PC-9 (cell line): ENCODE measurements around the gene SNTG2. TPM values are rescaled to one million over a fixed set of nuclear protein-coding genes. Genes with fewer than 3 reads are reported as not detected.
A peak's percentile ranks its signal among the peaks of the same experiment; 100 is the strongest.

Experiments
- BruUV-seq: library from RNA; stranded (reverse); fragments of 400-500 nt; replicated peaks from 2 replicates; lab custom pipeline; 2021; lab: Mats Ljungman, UMichigan
- CTCF ChIA-PET: fragments of 300-600 bp; sonication (Branson Sonifier 250); formaldehyde crosslinking; loops from one replicate; lab custom pipeline; 2022; ENCODE audit warnings: antibody characterized with exemption; lab: Charles Lee
- POLR2A ChIA-PET: fragments of 300-600 bp; sonication (Branson Sonifier 250); formaldehyde crosslinking; loops from one replicate; lab custom pipeline; 2022; ENCODE audit warnings: antibody characterized with exemption; ENCODE audit not compliant: unreplicated experiment; lab: Charles Lee
- DNase-seq, 2 experiments: peaks; one replicate each; pipeline versions ENCODE4 v3.0.0 to v3.0.0-alpha.2; 2015 to 2022; ENCODE audit warnings: mixed read lengths in 1 of 2
- H2AFZ ChIP-seq: fragments of 200-600 bp; sonication (generic); 2 replicates; pipeline ENCODE4 v1.8.1; 2017; ENCODE audit warnings: antibody characterized with exemption
- H3F3A ChIP-seq: fragments of 200-600 bp; sonication (generic); 2 replicates; pipeline ENCODE4 v1.8.1; 2017; ENCODE audit warnings: antibody characterized with exemption, mild to moderate bottlenecking, low read depth; ENCODE audit not compliant: insufficient read depth
- H3K27ac ChIP-seq: fragments of 200-600 bp; sonication (generic); 2 replicates; pipeline ENCODE4 v1.6.1; 2016; ENCODE audit warnings: mixed run types
- H3K27me3 ChIP-seq: fragments of 200-600 bp; sonication (generic); 2 replicates; pipeline ENCODE4 v1.6.1; 2016; ENCODE audit warnings: low read depth, mixed run types; ENCODE audit not compliant: insufficient read depth
- H3K36me3 ChIP-seq: fragments of 200-600 bp; sonication (generic); 2 replicates; pipeline ENCODE4 v1.6.1; 2016; ENCODE audit warnings: low read depth, mixed run types
- H3K4me1 ChIP-seq: fragments of 200-600 bp; sonication (generic); replicated peaks from 2 replicates; pipeline ENCODE4 v1.6.1; 2016; ENCODE audit warnings: mixed run types; ENCODE audit not compliant: insufficient read depth
- H3K4me2 ChIP-seq: fragments of 200-600 bp; sonication (generic); 2 replicates; pipeline ENCODE4 v1.6.1; 2017; ENCODE audit warnings: mixed run types
- H3K4me3 ChIP-seq: fragments of 200-600 bp; sonication (generic); 2 replicates; pipeline ENCODE4 v1.6.1; 2016; ENCODE audit warnings: mixed run types
- H3K79me2 ChIP-seq: fragments of 200-600 bp; sonication (generic); 2 replicates; pipeline ENCODE4 v1.6.1; 2017; ENCODE audit warnings: low read depth, mixed run types
- H3K9me2 ChIP-seq: fragments of 200-600 bp; sonication (generic); 2 replicates; pipeline ENCODE4 v1.8.1; 2017; ENCODE audit warnings: mild to moderate bottlenecking; ENCODE audit not compliant: insufficient read depth
- H3K9me3 ChIP-seq: fragments of 200-600 bp; sonication (generic); 2 replicates; pipeline ENCODE4 v1.8.1; 2016; ENCODE audit warnings: low read depth; ENCODE audit not compliant: insufficient read depth
- H4K20me1 ChIP-seq: fragments of 200-600 bp; sonication (generic); 2 replicates; pipeline ENCODE4 v1.8.1; 2017; ENCODE audit not compliant: insufficient read depth
- CTCF ChIP-seq: fragments of 200-600 bp; sonication (generic); conservative IDR thresholded peaks from 2 replicates; pipeline ENCODE4 v1.6.1; 2017; ENCODE audit warnings: mixed run types, antibody characterized with exemption, mild to moderate bottlenecking, moderate library complexity
- EZH2 ChIP-seq: fragments of 200-600 bp; sonication (generic); IDR thresholded peaks from 2 replicates; pipeline ENCODE4 v1.8.0; 2017; ENCODE audit warnings: antibody characterized with exemption, low read depth
- intact Hi-C: fragments of 100-400 bp; cut with micrococcal nuclease; formaldehyde crosslinking; loops from one replicate; pipeline ENCODE4 v1.10.0; 2022; ENCODE audit not compliant: unreplicated experiment
- total RNA-seq: library from RNA; stranded (reverse); gene quantifications from 2 replicates; pipeline ENCODE4 v1.2.3, GENCODE V29; 2021

SNTG2 gene
- total RNA-seq, 1 experiment from 2014 or later: not detected

DNA sequence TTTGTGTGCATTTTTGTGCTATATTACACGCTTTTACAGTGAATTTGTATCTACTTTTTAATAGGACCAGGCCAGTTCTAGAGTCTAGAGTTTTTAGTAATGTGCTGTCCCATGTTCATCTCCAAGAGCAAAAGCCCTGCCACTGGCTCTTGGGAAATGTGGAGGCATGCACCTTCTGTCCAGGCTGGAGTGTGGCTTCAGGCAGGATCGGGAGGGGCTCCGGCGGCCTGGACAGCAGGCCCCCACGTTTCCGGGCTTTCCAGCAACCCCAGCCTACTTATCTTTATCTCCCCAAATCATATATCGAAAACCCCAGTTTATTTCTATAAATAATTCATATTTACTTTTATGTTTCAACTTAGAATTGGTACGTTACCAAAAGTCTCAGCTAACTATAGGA is 78.2 kb downstream of the SNTG2 start:
- no peaks in the 10 kb centered on the region for H3K79me2 ChIP-seq
- H3K9me2 ChIP-seq: no peaks in the 10 kb centered on the region
- ChIA-PET POLR2A (no interaction called here), CTCF (no interaction called here)
- H3K4me2 ChIP-seq: no peak overlapping the region
- H4K20me1 ChIP-seq: no peaks in the 10 kb centered on the region
- TF ChIP-seq EZH2: no peak
- no peak for TF ChIP-seq CTCF
- H2AFZ ChIP-seq: no peak overlapping the region
- no peaks in the 10 kb centered on the region for H3K36me3 ChIP-seq
- peaks cover 59% of the 10 kb centered on the region for H3K27me3 ChIP-seq
- intact Hi-C loops: no loop called here
- H3K4me1 ChIP-seq: 0 out of 2 replicates have a peak, but pooled peaks cover 4% of the 10 kb centered on the region
- BruUV-seq: no TSS peak
- no peak overlapping the region for H3K27ac ChIP-seq
- no peak for DNase-seq
- H3K4me3 ChIP-seq: no peak overlapping the region
- H3F3A ChIP-seq: no peaks in the 10 kb centered on the region
- H3K9me3 ChIP-seq: no peaks in the 10 kb centered on the region

DNA sequence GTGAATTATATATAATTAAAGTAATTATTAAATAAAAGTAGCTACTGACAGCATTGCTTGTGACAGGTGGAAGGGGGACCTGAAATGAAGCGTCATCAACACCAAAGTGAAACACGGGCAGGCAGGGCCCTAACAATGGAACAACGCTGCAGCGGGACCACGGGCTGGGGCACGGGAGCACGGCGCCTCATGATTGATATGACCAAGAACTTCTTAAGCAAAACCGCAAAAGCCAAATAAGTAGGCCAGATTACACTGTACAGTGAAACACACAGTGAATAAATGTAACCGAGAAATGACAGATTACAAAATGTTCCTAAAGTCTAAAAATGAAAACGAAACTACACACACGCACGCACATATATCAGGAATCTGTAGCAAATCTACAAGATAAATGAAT is 81.4 kb downstream of the SNTG2 start:
- H3K36me3 ChIP-seq: no peaks in the 10 kb centered on the region
- no TSS peak for BruUV-seq
- H3K4me3 ChIP-seq: peak overlapping the region; percentile 55
- ChIA-PET POLR2A (no interaction called here), CTCF (no interaction called here)
- H3K4me1 ChIP-seq: 0 out of 2 replicates have a peak, but pooled peaks cover 4% of the 10 kb centered on the region
- H3K79me2 ChIP-seq: no peaks in the 10 kb centered on the region
- peaks cover 48% of the 10 kb centered on the region for H3K27me3 ChIP-seq
- H3K27ac ChIP-seq: no peak overlapping the region
- H2AFZ ChIP-seq: peak overlapping the region; percentile 61; the same call in 1 of the 2 replicates
- TF ChIP-seq CTCF: no peak
- no peak for TF ChIP-seq EZH2
- H3K9me2 ChIP-seq: no peaks in the 10 kb centered on the region
- DNase-seq: no peak
- H3K4me2 ChIP-seq: peak overlapping the region; percentile 79
- H4K20me1 ChIP-seq: no peaks in the 10 kb centered on the region
- no peaks in the 10 kb centered on the region for H3F3A ChIP-seq
- no peaks in the 10 kb centered on the region for H3K9me3 ChIP-seq
- intact Hi-C loops: no loop called here

DNA sequence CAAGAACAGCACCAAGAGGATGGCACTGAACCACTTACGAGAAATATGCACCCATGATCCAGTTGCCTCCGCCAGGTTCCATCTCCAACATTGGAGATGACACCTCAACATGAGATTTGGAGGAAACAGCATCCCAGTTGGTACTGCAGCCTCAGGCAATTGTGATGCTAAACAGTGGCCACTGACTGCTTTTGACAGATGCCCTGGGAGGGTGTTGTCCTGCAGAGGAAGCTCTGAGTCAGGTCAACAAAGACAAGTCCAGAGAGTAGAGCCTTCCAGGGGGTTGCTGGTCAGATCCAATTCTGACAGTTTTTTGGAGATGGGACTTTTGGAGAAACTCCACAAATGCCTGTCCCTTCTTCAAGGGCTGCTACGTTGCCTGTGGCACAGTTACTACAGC is 82.4 kb downstream of the SNTG2 start:
- no TSS peak for BruUV-seq
- H3K9me2 ChIP-seq: no peaks in the 10 kb centered on the region
- H3K9me3 ChIP-seq: no peaks in the 10 kb centered on the region
- TF ChIP-seq CTCF: no peak
- TF ChIP-seq EZH2: no peak
- no peak overlapping the region for H3K27ac ChIP-seq
- no peak overlapping the region for H2AFZ ChIP-seq
- H3K27me3 ChIP-seq: peaks cover 47% of the 10 kb centered on the region
- no peaks in the 10 kb centered on the region for H3K36me3 ChIP-seq
- no peaks in the 10 kb centered on the region for H3F3A ChIP-seq
- H3K79me2 ChIP-seq: no peaks in the 10 kb centered on the region
- POLR2A ChIA-PET: no interaction called here
- H3K4me1 ChIP-seq: 0 out of 2 replicates have a peak, but pooled peaks cover 4% of the 10 kb centered on the region
- CTCF ChIA-PET: no interaction called here
- no peaks in the 10 kb centered on the region for H4K20me1 ChIP-seq
- H3K4me3 ChIP-seq: no peak overlapping the region
- no peak overlapping the region for H3K4me2 ChIP-seq
- intact Hi-C loops: no loop called here
- no peak for DNase-seq
